Measurements from ENCODE around the gene RGS19.

DNA sequence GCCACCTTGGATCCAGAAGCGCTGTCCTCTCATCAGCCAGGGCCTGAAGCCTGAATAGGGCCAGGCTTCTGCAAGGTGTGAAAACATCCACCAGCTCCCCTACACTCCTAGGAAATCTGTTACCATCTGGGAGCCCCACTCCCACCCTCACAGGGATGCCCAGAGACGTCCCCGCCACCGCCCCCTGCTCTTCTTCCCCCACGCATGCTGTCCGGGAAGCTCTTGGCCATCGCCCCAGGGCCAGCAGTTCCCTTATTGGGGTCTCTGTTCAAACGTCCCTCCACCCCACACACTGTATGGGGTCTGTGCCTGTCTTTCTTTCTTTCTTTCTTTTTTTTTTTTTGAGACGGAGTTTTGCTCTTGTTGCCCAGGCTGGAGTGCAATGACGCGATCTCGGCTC is 3.8 kb downstream of the RGS19 start:
- TF ChIP-seq, protein P1, sequence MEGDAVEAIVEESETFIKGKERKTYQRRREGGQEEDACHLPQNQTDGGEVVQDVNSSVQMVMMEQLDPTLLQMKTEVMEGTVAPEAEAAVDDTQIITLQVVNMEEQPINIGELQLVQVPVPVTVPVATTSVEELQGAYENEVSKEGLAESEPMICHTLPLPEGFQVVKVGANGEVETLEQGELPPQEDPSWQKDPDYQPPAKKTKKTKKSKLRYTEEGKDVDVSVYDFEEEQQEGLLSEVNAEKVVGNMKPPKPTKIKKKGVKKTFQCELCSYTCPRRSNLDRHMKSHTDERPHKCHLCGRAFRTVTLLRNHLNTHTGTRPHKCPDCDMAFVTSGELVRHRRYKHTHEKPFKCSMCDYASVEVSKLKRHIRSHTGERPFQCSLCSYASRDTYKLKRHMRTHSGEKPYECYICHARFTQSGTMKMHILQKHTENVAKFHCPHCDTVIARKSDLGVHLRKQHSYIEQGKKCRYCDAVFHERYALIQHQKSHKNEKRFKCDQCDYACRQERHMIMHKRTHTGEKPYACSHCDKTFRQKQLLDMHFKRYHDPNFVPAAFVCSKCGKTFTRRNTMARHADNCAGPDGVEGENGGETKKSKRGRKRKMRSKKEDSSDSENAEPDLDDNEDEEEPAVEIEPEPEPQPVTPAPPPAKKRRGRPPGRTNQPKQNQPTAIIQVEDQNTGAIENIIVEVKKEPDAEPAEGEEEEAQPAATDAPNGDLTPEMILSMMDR (conservative IDR thresholded peaks at IDR 0.05; ENCODE audit: low read depth, low read length) = no peak
- TF ChIP-seq EZH2phosphoT487 (IDR thresholded peaks at IDR 0.05; ENCODE audit: borderline replicate concordance, low read length) = no peak

Measured in PC-3 (cell line).